A549 treated with dexamethasone at 1 μM for 4 hours (cell line): ENCODE data around the gene OMA1. TPM values are rescaled to one million over a fixed set of nuclear protein-coding genes. Genes with fewer than 3 reads are reported as not detected.

ENCODE experiments used
- total RNA-seq: library from RNA; stranded (reverse); fragments of 200-300 nt; extraction: Qiagen RNA extraction; gene quantifications from 5 replicates; pipeline ENCODE4 v1.2.3, GENCODE V29; 2022

OMA1 gene
- total RNA-seq = 6.1 to 7.3 TPM (median 6.9 TPM) in 5 replicates

DNA sequence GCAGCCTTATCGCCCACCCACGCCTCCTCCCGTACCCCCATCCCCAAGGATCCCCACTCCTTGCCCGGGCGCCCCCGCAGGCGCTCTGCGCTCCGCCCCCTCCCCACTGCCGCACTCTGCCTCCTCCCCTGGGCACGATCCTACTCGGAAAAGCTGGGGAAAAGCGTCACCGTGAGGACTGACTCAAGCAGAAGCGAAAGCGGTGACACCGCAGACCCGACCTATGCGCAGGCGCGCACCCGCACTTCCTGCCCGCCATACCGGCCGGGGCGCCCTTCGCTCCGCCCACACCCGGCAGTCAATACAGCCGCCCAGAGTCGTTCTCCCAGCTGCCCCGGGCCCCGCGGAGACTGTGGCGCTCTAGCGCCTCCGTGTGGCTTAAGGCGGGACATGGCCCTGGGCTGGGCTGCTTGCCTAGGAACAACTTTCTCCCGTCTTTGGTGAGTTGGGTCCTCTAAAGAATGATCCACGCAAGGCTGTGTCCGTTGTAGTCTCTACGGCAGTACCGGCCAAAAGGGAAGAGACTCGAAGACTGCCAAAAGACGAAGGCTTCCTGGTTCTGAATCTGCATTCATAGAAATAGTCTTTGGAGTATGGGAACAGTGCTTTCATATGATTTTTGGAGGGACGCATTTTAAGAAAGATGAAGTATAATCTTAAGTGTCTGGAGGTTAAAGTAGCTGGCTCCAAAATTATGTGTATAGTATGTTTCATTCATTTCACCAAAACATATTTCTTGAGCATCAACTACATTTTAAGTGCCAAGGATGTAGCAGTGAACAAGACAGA, at the start of gene OMA1:
Gene OMA1, minus strand, starts transcription at position 207 of the 789 bp plus-strand sequence. CDS start 7,432 bp downstream, outside the sequence.

GRCh38 chr1:58576727-58577653, 30.5 kb upstream of the OMA1 start, which contains the start of gene TACSTD2:
TSS of gene TACSTD2 (minus strand) at chr1:58577252. CDS start at chr1:58577156, 96 bp downstream.

Other genes starting within 250 kb of the OMA1 start
- gene TACSTD2, start 30.5 kb upstream of the OMA1 start, total RNA-seq = not detected in 5 replicates
- gene MYSM1, start 153.3 kb upstream of the OMA1 start, total RNA-seq = 3.5 to 6.0 TPM (median 4.8 TPM) in 5 replicates
- 19.0 to 27.8 TPM (median 21.3 TPM) in 5 replicates for gene JUN, start 237.3 kb upstream of the OMA1 start, total RNA-seq